ENCODE measurements around the gene KCNC3.
A peak's percentile ranks its signal among the peaks of the same experiment; 100 is the strongest.

The KCNC3 gene

DNA sequence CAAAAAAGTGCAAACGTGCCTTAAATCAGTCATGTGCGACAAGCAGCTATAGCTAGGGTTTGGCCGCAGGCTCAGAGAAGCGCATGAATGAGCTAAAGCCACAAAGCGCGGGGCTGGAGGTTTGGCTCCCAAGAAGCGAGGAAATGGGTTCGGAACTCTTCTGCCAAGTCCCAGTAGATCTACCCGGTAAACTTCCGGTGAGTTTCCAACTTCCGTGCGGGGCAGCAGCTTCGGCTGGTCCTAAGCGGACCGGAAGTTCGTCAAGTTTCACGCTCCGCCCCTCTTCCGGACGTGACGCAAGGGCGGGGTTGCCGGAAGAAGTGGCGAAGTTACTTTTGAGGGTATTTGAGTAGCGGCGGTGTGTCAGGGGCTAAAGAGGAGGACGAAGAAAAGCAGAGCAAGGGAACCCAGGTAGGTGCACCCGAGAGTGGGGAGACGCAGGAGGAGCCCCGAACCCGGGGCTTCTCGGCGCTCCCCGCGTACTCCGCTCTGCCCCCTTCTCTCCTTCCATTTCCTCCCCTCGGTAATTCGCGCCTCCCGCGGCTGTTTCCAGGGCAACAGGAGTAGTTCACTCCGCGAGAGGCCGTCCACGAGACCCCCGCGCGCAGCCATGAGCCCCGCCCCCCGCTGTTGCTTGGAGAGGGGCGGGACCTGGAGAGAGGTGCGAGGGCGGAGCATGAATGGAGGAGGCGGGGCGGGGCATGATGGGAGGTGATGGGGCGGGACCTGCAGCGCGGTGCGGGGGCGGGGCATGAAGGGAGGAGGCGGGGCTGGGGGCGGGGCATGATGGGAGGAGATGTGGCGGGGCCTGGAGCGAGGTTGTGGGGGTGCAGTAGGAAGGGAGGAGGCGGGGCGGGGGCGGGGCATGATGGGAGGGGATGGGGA, 47.2 kb upstream of the KCNC3 start, which contains the start of gene NR1H2:
TSS of gene NR1H2 (plus strand) at position 292 of the 885 bp plus-strand sequence. CDS start 1,149 bp downstream, outside the sequence.
- no peaks in the 10 kb centered on the region for H3K9me3 Mint-ChIP-seq
- peak within 1 kb of the TSS; percentile 81 to 97 (median 96) for H3K27ac Mint-ChIP-seq
- peaks cover 12% of the 10 kb centered on the region for H3K4me1 Mint-ChIP-seq
- no peaks in the 10 kb centered on the region for H3K27me3 Mint-ChIP-seq (ENCODE audit: low read depth)
- TF ChIP-seq CTCF (IDR thresholded peaks at IDR 0.05; ENCODE audit: unreplicated experiment in 3 of 3), result no peak
- H3K4me3 Mint-ChIP-seq, result peak within 1 kb of the TSS; percentile 94 to 95 (median 95)
- peaks cover 25% of the 10 kb centered on the region for H3K36me3 Mint-ChIP-seq (ENCODE audit: low read depth)

DNA sequence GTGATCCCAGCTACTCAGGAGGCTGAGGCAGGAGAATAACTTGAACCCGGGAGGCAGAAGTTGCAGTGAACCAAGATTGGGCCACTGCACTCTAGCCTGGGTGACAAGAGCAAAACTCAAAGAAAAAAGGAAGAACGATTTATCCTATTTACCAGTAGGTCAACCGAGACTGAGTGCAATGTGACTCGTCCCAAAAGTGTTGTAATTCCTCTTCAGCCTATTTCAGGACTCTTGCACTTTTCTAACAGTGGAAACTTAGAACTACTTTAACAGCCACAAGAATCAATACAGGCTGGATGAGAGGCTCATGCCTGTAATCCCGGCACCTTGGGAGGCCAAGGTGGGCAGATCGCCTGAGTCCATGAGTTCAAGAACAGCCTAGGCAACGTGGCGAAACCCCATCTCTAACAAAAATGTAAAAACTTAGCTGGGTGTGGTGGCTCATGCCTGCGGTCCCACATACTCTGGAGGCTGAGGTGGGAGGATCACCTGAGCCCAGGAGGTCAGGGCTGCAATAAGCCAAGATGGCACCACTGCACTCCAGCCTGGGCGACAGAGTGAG, 42.8 kb upstream of the KCNC3 start:
- H3K9me3 Mint-ChIP-seq, result no peaks in the 10 kb centered on the region
- TF ChIP-seq CTCF (IDR thresholded peaks at IDR 0.05; ENCODE audit: unreplicated experiment in 3 of 3), result no peak
- H3K27ac Mint-ChIP-seq, result no peak overlapping the region
- H3K36me3 Mint-ChIP-seq (ENCODE audit: low read depth), result no peaks in the 10 kb centered on the region
- peaks cover 4% of the 10 kb centered on the region for H3K27me3 Mint-ChIP-seq (ENCODE audit: low read depth)
- no peak overlapping the region for H3K4me3 Mint-ChIP-seq
- peaks cover 11% of the 10 kb centered on the region for H3K4me1 Mint-ChIP-seq

DNA sequence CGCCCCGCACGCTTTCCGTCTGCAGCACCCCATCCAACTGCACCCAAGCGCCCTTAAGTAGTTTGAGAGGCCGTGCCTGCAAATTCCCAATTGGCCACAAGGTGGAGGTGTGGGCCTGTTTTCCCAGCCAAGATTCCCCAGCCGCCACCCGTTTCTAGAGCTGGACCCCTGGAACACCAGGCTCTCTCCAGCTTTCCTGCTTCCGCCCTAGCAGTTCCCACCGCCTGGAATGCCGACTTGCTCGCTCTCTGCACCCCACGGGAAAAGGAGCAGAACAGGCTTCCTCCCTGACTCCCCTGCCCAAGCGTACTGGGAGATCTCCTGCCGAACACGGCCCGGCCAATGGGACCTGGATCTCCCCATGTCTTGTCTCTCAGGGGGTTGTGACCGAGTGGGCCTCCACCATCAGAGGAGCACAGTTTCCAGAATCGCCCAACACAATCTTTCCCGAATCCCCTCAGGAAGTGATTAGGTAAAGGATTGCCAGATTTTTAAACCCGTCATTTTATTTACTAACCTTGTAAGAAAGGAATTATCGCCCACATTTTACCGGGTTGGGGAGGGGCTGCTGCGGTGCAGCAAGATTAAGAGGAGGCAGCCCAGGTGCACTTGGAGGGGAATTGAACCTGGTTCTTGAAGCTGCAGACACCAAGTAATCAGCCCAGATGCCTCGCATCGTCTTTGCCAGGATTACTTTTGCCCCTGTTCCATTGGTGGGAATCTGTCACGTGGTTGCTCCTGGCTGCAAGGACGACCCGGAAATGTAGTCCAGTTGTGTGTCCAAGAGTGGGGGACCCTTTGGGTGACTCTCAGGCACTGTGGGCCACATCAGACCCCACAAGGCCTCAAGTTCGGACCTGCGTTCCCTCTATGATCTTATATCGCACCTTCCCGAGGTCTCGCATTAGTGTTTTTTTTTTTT, 39.7 kb upstream of the KCNC3 start:
- Mint-ChIP-seq H3K36me3 (ENCODE audit: low read depth) (no peaks in the 10 kb centered on the region), H3K9me3 (no peaks in the 10 kb centered on the region), H3K4me1 (peaks cover 11% of the 10 kb centered on the region), H3K27me3 (ENCODE audit: low read depth) (peaks cover 4% of the 10 kb centered on the region), H3K27ac (peak overlapping the region; percentile 94 to 98 (median 97)), H3K4me3 (peak overlapping the region; percentile 94 to 95 (median 95))
- TF ChIP-seq CTCF (IDR thresholded peaks at IDR 0.05; ENCODE audit: unreplicated experiment in 3 of 3), result peak; percentile 80 to 89 (median 85)

DNA sequence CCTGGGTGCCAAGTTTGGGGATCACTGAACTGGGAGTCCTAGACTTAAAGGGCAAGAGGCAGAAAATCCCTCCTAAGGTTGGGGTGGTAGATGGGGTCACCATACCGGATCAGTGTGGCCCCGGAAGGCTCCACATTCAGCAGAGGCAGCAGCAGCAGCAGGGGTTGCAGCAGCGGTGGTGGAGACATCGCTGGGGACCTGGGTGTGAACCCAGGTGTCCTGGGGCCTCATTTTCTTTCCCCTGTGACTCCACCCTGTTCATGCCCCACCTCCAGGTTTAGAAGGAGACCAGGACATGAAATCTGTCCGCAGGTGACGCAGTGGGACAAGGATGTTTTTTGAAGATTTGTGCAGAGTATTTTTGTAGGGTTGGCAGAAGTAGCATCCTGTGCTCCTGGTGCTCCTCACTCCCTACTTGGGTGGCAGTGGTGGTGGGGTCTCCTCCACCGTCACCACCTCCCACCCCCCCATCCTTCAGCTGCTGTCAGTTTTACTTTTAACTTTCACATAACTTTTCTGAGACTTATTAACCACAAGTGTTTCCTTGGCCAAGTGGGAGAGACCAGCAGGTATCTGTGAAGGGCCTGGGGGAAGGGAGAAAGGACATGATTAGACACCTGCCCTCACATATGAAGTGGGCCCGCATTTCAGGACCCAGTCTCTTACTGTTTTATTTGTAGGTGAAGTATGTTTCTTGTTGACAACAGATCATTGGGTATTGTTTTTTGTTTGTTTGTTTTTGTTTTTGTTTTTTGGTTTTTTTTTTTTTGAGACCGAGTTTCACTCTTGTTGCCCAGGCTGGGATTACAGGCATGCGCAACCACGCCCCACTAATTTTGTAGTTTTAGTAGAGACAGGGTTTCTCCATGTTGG, 36.5 kb upstream of the KCNC3 start, which contains the start of gene NAPSA:
TSS of gene NAPSA (minus strand) at position 206 of the 873 bp plus-strand sequence. CDS start at position 188, 18 bp downstream.
- Mint-ChIP-seq H3K4me3 (peak within 1 kb of the TSS; percentile 15 to 54 (median 31)), H3K4me1 (peaks cover 11% of the 10 kb centered on the region), H3K36me3 (ENCODE audit: low read depth) (no peaks in the 10 kb centered on the region), H3K27me3 (ENCODE audit: low read depth) (peaks cover 11% of the 10 kb centered on the region), H3K9me3 (no peaks in the 10 kb centered on the region), H3K27ac (peak within 1 kb of the TSS; percentile 91 to 94 (median 94))
- no peak for TF ChIP-seq CTCF (IDR thresholded peaks at IDR 0.05; ENCODE audit: unreplicated experiment in 3 of 3)

Measured in nephron (organoid).